GM20431 (cell line): ENCODE results near the gene MKRN3.

Experiments used
- in situ Hi-C: fragments of 300-500 bp; cut with MseI, MboI; formaldehyde crosslinking; loops from one replicate; pipeline ENCODE4 v1.15.0; 2020; ENCODE audit warnings: low sequenced_read_pairs; ENCODE audit not compliant: unreplicated experiment

The MKRN3 gene

DNA sequence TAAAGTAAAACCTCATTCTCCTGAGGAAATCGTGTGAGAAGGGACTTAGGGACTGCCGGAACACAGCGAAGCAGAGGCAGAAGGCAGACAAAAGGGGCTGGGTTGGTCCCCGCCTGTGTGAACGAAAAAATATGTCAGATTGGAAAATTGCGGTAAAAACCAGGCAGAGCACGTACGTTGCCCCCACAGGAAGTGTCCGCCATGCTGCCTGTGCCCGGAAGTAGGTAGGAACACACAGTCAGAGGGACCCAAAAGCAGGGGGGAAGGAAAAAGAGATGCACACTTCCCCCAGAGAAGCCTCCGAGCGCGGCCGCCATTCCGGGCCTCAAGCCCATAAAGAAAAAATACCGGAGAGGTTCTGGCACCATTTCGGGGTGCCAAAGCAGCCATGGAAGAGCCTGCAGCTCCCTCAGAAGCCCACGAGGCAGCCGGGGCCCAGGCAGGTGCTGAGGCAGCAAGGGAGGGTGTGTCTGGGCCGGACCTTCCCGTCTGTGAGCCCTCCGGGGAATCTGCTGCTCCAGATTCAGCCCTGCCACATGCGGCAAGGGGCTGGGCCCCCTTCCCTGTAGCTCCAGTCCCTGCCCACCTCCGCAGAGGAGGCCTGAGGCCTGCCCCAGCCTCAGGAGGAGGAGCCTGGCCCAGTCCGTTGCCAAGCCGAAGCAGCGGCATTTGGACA, at the start of gene MKRN3:
Gene MKRN3, plus strand, starts transcription at position 280 of the 676 bp plus-strand sequence. Its CDS starts 109 bp downstream, at position 389.
- in situ Hi-C loops: no loop called here

DNA sequence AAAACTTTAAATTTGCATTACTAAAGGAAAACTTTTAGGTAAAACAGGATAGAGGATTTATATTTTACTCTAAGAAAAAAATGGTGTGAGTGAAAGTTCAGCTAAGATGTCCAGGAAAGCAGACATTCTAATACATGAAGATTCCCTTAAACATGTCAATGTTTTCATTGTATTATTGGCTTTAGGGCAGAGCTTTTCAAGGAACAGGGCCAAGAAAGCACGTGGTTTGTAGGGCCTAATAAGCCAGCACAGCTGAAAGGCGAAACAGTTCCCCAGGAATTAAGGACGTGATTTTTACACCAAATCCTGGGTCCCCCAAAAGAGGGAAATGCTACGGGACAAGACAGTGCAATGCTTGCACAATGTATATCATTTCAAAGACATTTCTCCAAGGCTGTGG, 48.6 kb upstream of the MKRN3 start:
- in situ Hi-C loops: no loop called here

DNA sequence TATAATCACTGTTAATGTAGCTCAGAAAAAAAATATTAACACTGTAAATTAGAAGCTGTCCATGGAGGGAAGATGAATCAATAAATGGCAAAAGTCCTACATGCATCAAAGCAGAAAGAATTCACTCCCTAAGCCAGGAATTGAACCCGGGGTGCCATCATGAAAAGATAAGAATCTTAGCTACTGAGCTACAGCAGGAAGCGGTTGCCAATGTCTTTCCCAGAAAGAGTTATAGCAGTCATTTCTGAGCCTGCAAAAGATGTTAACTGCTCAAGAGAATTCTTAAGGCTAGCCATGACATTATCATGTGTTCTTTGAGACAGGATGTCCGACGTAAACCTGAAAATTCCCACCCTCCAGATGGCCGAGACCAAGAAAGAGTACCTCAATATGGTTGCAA, 47.4 kb upstream of the MKRN3 start:
- in situ Hi-C loops: no loop called here

DNA sequence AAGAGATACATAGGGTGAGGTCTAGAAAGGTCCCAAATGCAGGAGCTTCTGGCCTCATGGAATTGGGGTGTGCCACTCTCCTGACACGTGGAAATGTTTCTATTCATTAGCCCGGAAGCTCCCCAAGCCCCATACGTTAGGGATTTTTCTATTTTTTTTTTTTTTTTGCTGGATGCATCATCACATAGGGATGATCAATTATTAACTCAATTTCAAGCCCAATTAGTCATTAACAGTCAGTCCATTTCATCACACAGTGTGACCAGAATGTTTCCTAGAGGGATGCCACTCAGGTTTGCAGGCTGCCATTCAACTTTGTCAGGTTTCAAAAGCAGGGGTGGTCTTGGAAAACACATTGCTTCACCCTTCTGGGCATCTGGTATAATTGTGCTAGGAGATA, 40.7 kb upstream of the MKRN3 start:
- in situ Hi-C loops: no loop called here

DNA sequence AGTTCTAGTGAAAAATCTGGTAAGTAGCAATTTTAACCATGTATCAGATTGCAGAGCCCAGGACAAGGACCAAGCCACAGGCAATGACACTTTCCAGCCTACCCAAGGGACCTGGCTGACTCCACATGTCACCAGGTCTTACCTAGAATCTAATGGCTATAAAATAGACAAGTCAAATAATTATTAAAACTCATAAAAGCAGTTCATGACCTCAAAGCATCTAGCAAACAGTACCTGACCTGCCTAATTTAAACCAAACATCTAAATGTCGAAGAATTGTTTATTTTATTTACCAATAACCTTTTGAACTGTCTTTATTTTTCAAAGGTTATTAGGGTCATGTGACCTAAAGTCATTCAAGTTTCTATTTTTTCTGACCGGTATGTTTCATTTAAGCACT, 35.6 kb upstream of the MKRN3 start:
- in situ Hi-C loops: no loop called here

DNA sequence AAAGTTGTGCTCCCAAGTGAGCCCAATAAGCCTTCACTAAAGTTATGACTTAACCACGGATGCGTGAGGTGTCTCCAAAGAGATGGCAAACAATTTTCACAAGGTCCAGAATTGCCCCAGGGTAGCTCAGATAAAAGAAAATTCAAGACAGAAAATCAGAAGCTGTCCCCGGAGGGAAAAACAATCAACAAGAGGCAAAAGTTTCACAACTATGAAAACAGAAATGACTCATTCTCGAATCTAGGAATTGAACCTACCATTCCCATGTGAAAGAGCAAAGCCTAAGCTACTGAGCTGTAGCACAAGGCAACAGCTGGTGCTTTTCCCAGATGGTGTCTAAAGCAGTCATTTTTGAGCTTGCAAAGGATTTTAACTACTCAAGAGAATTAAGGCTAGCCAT, 33.5 kb upstream of the MKRN3 start:
- in situ Hi-C loops: no loop called here

DNA sequence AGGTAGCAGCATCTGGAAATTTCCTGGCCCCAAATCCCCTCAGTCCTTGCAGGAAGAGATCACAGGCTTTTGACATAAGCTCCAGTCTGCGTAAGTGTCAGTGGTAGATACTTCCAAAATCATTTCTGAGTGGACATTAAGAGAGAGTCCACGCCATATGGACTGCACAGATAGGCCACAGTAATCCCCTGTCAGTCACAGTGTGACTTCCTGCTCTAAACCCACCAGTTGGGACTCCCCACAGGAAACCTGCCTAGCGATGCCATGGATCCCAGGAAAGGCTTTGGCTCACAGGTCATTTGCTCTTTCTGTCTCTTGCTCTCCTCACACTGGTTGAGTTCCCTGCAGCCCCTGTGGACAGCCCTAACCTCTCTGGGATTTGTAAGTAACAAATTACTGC, 28.8 kb upstream of the MKRN3 start:
- in situ Hi-C loops: no loop called here

DNA sequence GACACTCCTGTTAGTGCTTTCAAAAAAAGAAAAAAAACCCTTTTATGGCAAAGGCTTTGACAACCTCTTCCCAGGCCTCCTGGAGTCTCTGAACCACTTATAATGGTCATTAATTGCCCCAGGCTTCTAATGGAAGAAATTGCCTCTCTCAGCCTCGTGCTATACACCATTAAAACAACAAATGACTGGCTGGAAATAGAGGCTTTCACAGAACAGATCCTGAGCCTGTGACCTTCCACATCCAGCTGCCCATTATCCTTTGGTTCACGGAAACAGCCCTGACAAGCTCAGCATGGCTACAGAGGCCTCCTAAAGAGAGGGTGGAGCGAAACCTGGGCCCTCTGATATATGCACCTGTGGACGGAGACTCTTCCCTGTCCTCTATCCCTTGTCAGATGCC, 26.8 kb upstream of the MKRN3 start:
- in situ Hi-C loops: no loop called here

DNA sequence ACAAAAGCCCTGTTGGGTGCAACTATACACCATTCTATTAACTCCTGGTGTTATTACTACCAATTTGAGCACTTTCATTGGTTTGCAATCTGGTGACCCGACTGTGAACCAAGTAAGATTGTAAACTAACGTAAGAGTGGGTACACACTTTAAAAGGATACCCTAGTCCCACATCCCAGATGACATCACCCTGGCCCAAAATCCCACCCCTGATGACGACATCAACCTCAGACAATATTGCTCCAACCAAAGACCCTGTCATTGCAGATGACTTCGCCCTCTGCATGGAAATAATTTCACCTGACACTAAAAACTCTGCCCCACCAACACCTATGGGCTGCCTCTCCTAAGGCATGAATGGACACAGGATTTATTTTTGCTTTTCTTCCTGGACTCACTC, 25.6 kb upstream of the MKRN3 start:
- in situ Hi-C loops: no loop called here

DNA sequence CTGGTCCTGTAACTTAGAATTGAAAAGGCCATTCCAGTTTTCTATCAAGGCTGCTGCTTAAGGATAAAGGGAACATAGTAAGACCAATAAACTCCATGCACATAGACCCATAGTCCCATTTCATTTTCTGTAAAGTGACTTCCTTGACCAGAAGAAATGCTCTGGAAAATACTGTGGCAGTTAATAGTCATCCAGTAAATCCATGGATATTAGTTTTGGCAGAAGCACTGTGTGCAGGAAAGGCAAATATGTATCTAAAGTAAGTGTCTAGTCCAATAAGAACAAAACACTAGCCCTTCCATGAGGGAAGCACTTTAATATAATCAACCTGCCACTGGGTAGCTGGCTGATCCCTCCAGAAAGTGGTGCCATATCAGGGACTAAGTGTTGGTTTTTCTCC, 19.3 kb upstream of the MKRN3 start:
- in situ Hi-C loops: no loop called here

DNA sequence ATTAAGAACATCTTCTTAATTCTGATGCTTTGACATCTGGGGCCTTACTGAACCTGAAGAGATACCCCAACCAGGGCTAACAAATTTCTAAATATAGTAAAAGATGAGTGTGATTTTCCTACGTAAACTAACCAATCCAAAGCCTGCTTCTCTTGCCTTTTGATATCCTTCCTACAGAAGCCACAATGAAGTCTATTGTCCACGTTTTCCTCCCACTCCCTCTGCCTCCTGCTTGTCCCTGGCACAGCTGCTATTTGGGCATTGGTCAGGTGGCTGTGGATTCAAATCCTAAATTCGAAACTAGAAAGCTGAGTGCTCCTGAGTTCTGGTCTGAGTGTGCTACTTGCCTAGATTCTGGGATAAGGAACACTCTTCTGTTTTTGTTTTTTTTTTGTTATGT, 17.4 kb upstream of the MKRN3 start:
- in situ Hi-C loops: no loop called here

DNA sequence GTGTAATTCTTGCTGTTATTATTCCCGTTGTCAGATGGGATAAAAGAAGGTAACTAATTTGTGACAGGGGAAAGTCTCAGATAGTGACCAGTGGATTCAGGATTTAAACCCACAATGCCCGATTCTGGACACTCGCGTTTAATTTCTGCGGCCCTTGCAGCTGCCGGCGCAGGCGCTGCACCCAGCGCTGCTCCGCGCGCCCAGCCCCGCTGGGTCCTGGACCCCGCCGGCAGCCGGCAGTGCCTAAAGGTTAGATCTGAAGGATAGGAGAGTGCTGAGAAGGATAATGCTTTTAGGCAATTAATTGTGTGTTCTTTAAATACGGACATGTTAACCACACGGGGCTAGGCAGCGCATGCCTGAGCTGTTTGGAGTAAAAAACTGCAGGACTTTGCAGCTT, 3.6 kb upstream of the MKRN3 start:
- in situ Hi-C loops: no loop called here

DNA sequence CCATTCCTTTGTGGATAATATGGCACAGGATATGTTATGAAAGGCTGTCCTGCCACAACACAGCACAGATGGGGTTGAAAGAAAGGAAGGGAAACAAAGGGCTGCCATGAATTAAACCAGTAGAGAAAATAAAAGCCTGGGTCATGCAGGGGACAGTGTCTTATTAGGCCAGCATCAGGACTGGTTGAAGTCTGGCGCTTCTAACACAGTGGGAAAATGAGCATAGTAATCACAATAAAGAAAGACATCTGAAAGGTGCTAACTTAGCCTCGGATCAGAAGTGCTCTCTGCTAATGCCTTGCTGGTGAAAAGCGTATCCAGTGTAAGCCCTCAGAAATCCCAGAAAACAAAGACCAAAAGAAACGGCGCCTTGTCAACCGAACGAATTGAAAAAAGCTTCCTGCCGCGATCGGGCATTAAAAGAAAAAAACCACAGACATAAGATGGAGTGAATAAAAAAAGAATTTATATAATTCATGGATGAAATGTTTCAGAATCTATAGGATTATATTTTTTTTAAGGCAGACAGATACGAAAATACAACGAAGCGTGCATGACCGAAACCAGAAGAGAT, 566 bp upstream of the MKRN3 start:
- in situ Hi-C loops: no loop called here

DNA sequence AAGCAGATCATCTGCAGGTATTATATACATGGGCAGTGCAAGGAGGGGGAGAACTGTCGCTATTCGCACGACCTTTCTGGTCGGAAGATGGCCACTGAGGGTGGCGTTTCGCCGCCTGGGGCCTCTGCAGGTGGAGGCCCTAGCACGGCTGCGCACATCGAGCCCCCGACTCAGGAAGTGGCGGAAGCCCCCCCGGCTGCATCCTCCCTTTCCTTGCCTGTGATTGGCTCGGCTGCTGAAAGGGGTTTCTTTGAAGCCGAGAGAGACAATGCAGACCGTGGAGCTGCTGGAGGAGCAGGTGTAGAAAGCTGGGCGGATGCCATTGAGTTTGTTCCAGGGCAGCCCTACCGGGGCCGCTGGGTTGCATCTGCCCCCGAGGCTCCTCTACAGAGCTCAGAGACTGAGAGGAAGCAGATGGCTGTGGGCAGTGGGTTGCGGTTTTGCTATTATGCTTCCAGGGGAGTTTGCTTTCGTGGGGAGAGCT, 639 bp downstream of the MKRN3 start:
- in situ Hi-C loops: no loop called here

DNA sequence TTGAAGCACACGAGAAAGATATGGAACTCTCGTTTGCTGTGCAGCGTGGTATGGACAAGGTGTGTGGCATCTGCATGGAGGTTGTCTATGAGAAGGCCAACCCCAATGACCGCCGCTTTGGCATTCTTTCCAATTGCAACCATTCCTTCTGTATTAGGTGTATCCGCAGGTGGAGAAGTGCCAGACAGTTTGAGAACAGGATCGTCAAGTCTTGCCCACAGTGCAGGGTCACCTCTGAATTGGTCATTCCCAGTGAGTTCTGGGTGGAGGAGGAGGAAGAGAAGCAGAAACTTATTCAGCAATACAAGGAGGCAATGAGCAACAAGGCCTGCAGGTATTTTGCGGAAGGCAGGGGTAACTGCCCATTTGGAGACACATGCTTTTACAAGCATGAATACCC, 1.2 kb downstream of the MKRN3 start:
- in situ Hi-C loops: no loop called here

DNA sequence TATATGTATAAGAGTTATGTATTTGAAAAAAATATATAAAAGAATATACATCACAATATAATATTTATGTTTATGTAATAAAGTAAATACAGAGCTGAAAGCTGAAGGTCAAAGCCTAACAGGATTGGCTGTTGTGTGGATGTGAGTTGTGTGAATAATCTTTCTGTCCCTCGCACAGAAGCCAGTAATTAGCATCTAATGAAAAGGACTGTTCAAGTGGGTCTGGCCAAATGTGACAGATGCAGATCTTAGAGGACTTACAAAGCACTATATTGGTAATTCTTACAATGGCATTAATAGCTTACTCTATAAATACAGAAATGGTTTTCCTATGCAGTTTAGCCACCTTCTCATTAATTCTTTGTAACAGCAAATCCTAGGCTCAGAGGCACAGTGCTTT, 2.4 kb downstream of the MKRN3 start:
- in situ Hi-C loops: no loop called here

DNA sequence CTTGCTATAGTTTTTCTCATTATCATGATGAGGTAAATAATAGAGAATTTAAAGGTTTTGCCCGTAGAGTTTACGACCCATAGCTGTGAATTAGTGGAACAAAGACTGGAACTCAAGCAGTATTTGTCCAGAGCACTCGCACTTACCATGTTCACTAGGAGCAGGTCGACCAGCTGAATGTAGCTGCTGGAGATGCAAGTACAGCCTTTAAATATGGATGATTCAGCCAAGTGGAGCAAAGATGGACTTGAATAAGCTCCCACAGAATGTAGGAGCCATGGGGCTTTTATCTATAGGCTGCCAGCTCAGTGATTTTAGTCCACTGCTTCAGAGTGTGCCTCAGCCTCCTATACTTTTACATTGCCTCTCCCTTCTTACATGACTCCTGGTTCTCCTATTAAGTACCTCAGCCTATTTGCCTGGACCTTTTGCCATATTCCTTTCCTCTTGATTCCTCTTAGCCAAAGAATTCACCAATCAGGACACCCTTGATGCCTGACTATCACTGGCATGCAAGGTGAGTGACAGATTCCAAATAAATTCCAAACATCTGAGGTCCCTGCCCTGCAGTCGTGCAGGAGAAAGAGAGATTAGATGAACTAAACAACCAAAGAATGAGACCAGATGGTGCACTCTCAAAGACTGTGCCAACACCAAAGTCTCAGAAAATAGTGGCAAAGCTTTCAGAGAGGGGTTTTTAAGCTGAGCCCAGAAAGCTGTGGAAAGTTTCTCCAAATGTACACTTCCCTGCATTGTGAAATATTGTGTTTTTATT, 3.9 kb downstream of the MKRN3 start:
- in situ Hi-C loops: no loop called here

DNA sequence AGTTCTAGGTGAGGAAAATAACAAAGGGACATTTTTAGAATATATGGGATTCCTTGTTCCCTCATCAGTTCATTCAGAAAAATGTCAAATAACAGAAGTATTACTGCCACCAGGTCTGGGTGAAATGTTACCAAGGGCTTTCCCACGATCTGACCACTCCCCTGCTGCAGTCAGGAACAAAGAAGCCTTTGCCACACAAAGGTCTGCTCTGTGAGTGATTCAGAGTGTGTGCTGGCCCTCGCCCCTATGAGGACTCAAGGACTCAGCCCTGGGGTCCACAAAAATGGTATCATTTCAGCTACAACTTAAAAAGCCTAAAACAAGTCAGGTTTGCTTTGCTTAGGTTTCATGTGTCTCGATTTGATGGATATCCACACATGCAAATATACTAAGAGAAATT, 5.0 kb downstream of the MKRN3 start:
- in situ Hi-C loops: no loop called here

DNA sequence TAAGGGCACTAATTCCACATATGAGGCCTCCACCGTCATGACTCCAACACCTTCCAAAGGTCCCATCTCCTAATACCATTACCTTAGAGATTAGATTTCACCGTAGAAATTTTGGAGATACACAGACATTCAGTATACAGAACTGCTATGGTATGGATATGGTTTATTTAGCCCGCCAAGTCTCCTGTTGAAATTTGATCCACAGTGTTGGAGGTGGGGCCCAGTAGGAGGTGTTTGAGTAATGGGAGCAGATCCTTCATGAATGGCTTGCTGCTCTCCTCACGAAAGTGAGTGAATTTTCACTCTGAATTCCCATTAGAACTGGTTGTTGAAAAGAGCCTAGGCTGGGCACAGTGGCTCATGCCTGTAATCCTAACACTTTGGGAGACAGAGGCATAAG, 7.4 kb downstream of the MKRN3 start:
- in situ Hi-C loops: no loop called here

DNA sequence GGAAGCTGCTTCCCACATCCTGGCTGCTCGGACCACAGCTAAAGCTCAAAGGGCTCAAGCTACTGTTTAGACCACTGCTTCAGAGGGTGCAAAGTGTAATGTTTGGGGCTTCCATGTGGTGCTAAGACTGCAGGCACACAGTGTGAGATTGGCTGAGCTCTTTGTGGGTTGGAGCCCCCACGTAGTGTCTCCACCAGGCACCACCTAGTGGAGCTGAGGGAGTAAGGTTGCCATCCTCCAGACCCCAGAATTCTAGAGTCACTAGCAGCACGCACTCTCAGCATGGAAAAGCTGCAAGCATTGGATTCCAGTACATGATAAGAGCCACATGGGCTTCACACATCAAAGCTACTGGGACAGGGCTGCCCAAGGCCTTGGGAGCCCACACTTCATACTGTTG, 9.3 kb downstream of the MKRN3 start:
- in situ Hi-C loops: no loop called here

DNA sequence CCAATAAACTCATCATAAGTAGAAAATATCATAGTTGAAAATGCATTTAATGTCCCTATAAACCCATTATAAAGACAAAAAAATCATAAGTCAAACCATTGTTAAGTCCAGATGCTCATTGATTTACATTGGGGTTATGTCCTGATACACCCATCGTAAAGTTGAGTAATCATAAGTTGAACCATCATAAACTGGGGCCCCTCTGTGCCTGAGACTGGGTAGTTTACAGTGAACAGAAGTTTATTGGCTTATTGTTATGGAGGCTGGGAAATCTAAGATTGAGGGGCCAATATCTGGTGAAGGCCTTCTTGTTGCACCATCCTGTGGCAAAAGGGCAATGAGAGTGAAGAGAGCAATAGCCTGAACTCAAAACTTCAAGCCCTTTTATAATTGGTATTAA, 10.6 kb downstream of the MKRN3 start:
- in situ Hi-C loops: no loop called here
